ENCODE measurements around the gene RNF144B.

DNA sequence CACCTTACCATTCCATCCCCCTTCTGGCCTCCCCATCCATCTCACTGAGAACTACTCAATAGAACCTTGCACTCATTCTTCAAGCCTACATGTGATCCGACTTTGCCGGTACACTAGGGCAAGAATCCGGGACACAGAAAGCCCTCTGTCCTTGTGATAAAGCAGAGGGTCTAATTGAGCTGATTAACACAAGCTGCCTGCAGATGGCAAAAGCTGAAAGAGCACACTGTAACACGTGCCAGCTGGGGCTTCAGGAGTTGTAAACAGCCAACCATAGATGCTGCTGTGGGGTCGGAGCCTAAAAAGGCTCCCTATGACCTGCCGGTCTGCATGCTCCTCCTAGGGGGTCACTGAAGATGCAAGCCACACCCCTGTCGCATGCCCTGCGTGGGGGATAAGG, 124.1 kb downstream of the RNF144B start:
- TF ChIP-seq, protein P1, sequence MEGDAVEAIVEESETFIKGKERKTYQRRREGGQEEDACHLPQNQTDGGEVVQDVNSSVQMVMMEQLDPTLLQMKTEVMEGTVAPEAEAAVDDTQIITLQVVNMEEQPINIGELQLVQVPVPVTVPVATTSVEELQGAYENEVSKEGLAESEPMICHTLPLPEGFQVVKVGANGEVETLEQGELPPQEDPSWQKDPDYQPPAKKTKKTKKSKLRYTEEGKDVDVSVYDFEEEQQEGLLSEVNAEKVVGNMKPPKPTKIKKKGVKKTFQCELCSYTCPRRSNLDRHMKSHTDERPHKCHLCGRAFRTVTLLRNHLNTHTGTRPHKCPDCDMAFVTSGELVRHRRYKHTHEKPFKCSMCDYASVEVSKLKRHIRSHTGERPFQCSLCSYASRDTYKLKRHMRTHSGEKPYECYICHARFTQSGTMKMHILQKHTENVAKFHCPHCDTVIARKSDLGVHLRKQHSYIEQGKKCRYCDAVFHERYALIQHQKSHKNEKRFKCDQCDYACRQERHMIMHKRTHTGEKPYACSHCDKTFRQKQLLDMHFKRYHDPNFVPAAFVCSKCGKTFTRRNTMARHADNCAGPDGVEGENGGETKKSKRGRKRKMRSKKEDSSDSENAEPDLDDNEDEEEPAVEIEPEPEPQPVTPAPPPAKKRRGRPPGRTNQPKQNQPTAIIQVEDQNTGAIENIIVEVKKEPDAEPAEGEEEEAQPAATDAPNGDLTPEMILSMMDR (IDR thresholded peaks at IDR 0.05; ENCODE audit: insufficient read depth, low read depth, low read length): no peak
- TF ChIP-seq EZH2 (IDR thresholded peaks at IDR 0.05; ENCODE audit: insufficient read depth, low read length): no peak

Measured in astrocyte (in vitro differentiated cells and primary cell).